DOHH2 (cell line): ENCODE results near the gene RGS3.

ENCODE experiments used
- H3F3A ChIP-seq: fragments of 200-600 bp; sonication (generic), shearing (Covaris generic); 2 replicates; pipeline ENCODE4 v1.6.0; 2016; ENCODE audit warnings: antibody characterized with exemption, mild to moderate bottlenecking; ENCODE audit not compliant: control insufficient read depth, insufficient read depth
- H3K27ac ChIP-seq: fragments of 200-600 bp; sonication (generic); 2 replicates; pipeline ENCODE4 v1.5.1; 2014; ENCODE audit warnings: low read depth, mild to moderate bottlenecking, low read length, moderate library complexity
- H3K27me3 ChIP-seq: fragments of 200-600 bp; sonication (generic); 2 replicates; pipeline ENCODE4 v1.6.1; 2014; ENCODE audit warnings: mild to moderate bottlenecking, low read length, mixed read lengths; ENCODE audit not compliant: control insufficient read depth
- H3K36me3 ChIP-seq: fragments of 200-600 bp; sonication (generic); 2 replicates; pipeline ENCODE4 v1.6.1; 2014; ENCODE audit warnings: mild to moderate bottlenecking, low read length, moderate library complexity, mixed read lengths; ENCODE audit not compliant: control insufficient read depth
- H3K4me1 ChIP-seq: fragments of 200-600 bp; sonication (generic); 2 replicates; pipeline ENCODE4 v1.6.1; 2014; ENCODE audit warnings: mild to moderate bottlenecking, low read length, mixed read lengths; ENCODE audit not compliant: control insufficient read depth
- H3K4me2 ChIP-seq: fragments of 200-600 bp; sonication (generic); 2 replicates; pipeline ENCODE4 v1.6.0; 2014; ENCODE audit warnings: mild to moderate bottlenecking, low read length, moderate library complexity
- H3K4me3 ChIP-seq: fragments of 200-600 bp; sonication (generic); 2 replicates; pipeline ENCODE4 v1.5.1; 2014; ENCODE audit warnings: mild to moderate bottlenecking, low read length, mixed read lengths
- H3K79me2 ChIP-seq: fragments of 200-600 bp; sonication (generic); 2 replicates; pipeline ENCODE4 v1.6.1; 2014; ENCODE audit warnings: mild to moderate bottlenecking, low read length, mixed read lengths; ENCODE audit not compliant: control insufficient read depth
- H3K9me2 ChIP-seq: fragments of 200-600 bp; sonication (generic); replicated peaks from 2 replicates; pipeline ENCODE4 v1.6.1; 2014; ENCODE audit warnings: mild to moderate bottlenecking, low read length, mixed read lengths; ENCODE audit not compliant: control insufficient read depth
- H3K9me3 ChIP-seq: fragments of 200-600 bp; sonication (generic); 2 replicates; pipeline ENCODE4 v1.6.1; 2014; ENCODE audit warnings: antibody characterized with exemption, low read length, mixed read lengths; ENCODE audit not compliant: control insufficient read depth, insufficient read depth
- H4K20me1 ChIP-seq: fragments of 200-600 bp; sonication (generic); 2 replicates; pipeline ENCODE4 v1.6.0; 2014; ENCODE audit warnings: low read depth, mild to moderate bottlenecking, antibody characterized with exemption, low read length, moderate library complexity; ENCODE audit not compliant: control insufficient read depth, insufficient read depth
- EZH2phosphoT487 ChIP-seq: fragments of 200-600 bp; sonication (generic); IDR thresholded peaks from 2 replicates; pipeline ENCODE4 v1.6.1; 2017; ENCODE audit warnings: borderline replicate concordance, mild to moderate bottlenecking, antibody characterized with exemption, low read length, moderate library complexity, mixed read lengths
- TF ChIP-seq, protein P1 (sequence below): fragments of 200-600 bp; sonication (generic); IDR thresholded peaks from one replicate; pipeline ENCODE4 v1.5.1; 2014; ENCODE audit warnings: antibody characterized with exemption, mild to moderate bottlenecking, low read depth, low read length; ENCODE audit not compliant: poor library complexity, severe bottlenecking

The RGS3 gene

DNA sequence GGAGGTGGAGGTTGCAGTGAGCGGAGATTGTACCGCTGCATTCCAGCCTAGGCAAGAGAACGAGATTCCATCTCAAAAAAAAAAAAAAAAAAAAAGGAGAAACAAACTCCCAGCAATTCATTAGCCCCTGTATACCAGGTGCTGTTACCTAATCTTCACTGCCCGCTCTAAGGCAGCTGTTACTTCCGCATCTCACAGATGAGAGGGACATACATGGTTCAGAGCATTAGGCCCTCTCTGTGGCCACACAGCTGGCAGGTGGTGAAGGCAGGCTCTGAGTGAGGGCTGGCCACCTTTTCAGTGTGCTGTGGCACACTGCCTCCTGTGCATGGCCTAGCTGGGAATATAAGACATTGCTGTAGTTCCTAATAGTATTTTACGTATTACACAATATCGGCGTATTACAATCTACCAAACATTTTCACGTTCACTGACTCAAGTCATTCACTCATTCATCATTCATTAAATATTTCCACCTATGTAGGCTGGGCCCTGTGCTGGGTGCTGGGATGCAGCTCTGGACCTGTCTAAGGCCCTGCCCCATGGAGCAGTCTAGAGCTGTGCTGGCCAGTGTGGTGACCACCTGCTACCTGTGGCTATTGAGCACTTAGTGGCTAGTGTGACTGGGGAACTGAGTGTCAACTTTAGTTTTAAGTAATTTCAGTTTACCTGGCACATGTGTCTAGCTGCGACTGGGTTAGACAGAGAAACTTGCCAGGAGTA lies 35.8 kb downstream of the RGS3 start:
- no peak overlapping the region for H3K4me3 ChIP-seq
- H3K36me3 ChIP-seq, result no peaks in the 10 kb centered on the region
- H3K27me3 ChIP-seq, result no peaks in the 10 kb centered on the region
- no peaks in the 10 kb centered on the region for H3K9me2 ChIP-seq
- H3K4me2 ChIP-seq, result no peak overlapping the region
- H3K9me3 ChIP-seq, result no peaks in the 10 kb centered on the region
- H3K4me1 ChIP-seq, result no peaks in the 10 kb centered on the region
- TF ChIP-seq EZH2phosphoT487, result no peak
- TF ChIP-seq, protein P1, sequence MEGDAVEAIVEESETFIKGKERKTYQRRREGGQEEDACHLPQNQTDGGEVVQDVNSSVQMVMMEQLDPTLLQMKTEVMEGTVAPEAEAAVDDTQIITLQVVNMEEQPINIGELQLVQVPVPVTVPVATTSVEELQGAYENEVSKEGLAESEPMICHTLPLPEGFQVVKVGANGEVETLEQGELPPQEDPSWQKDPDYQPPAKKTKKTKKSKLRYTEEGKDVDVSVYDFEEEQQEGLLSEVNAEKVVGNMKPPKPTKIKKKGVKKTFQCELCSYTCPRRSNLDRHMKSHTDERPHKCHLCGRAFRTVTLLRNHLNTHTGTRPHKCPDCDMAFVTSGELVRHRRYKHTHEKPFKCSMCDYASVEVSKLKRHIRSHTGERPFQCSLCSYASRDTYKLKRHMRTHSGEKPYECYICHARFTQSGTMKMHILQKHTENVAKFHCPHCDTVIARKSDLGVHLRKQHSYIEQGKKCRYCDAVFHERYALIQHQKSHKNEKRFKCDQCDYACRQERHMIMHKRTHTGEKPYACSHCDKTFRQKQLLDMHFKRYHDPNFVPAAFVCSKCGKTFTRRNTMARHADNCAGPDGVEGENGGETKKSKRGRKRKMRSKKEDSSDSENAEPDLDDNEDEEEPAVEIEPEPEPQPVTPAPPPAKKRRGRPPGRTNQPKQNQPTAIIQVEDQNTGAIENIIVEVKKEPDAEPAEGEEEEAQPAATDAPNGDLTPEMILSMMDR, result no peak
- H3K27ac ChIP-seq, result no peak overlapping the region
- H4K20me1 ChIP-seq, result no peaks in the 10 kb centered on the region
- H3K79me2 ChIP-seq, result no peaks in the 10 kb centered on the region
- no peaks in the 10 kb centered on the region for H3F3A ChIP-seq

DNA sequence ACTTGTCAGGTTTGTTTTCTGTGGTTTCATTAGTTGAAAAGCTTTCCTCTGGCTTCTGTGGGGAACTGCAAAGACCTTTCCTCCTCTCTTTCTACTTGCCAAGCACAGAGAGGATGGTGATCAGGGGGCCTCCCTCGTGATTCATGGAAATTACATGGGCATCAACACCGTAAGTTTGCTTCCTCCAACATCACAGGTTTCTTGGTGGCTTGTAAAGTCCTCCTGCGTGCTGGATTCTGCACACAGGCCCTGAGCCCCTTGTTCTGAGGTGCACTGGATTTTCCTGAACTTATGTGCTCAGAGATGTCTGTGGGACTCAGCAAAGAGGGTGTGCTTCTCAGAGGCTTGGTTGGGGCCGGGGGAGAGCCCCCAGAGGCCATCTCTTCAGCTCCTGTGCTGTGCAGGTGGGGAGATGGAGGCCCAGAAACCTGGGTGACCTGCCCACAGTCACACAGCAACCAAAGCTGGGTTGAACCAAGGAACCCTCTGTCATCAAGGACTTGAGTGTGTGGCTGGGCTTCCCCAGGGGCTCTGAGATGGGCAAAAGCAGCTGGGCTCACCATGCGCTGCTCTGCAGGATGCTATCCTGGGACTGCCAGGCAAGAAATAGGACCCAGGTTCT lies 36.5 kb downstream of the RGS3 start:
- no peaks in the 10 kb centered on the region for H3K9me3 ChIP-seq
- no peak for TF ChIP-seq EZH2phosphoT487
- TF ChIP-seq, protein P1, result no peak
- H3K27me3 ChIP-seq, result no peaks in the 10 kb centered on the region
- no peaks in the 10 kb centered on the region for H3F3A ChIP-seq
- no peaks in the 10 kb centered on the region for H3K4me1 ChIP-seq
- H3K36me3 ChIP-seq, result no peaks in the 10 kb centered on the region
- H3K9me2 ChIP-seq, result no peaks in the 10 kb centered on the region
- H3K4me2 ChIP-seq, result no peak overlapping the region
- H3K4me3 ChIP-seq, result no peak overlapping the region
- H3K27ac ChIP-seq, result no peak overlapping the region
- H4K20me1 ChIP-seq, result no peaks in the 10 kb centered on the region
- no peaks in the 10 kb centered on the region for H3K79me2 ChIP-seq

DNA sequence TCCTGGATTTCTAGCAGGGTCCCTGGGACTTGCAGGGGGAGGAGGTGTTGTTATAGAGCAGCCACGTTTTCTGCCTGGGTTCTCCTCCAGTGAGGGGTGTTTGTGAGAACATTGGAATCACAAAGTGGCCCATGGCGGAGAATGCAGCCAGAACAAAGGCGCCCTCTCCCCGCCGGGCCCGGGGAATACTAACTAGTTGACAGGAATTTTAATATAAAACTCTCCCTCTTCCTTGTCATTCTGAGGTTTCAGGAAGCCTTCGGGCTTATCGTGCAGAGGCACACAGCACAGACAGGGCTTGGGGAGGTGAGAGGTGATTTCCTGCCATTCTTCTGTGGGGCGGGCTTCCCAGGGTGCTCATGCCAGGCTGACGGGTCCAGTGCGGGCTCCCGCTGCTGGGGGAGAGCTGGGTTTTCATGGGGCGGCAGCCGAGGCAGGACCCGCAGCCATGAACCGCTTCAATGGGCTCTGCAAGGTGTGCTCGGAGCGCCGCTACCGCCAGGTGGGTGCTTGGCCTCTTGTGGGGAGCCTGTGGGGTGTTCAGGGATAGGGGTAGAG lies 37.7 kb downstream of the RGS3 start:
- Histone ChIP-seq H3K4me2 (no peak overlapping the region), H3K79me2 (no peaks in the 10 kb centered on the region), H4K20me1 (no peaks in the 10 kb centered on the region), H3K9me2 (no peaks in the 10 kb centered on the region), H3K4me1 (no peaks in the 10 kb centered on the region), H3K27ac (no peak overlapping the region), H3K9me3 (no peaks in the 10 kb centered on the region), H3F3A (no peaks in the 10 kb centered on the region), H3K4me3 (no peak overlapping the region), H3K27me3 (no peaks in the 10 kb centered on the region), H3K36me3 (no peaks in the 10 kb centered on the region)
- TF ChIP-seq, protein P1, result no peak
- no peak for TF ChIP-seq EZH2phosphoT487
